GM21423 (cell line): ENCODE measurements around the gene STPG2.

Experiments
- ATAC-seq: cut with Tn5 transposase; IDR thresholded peaks from one replicate; pipeline ENCODE4 v1.9.1; 2021; ENCODE audit warnings: mild to moderate bottlenecking, moderate library complexity; ENCODE audit not compliant: unreplicated experiment

Gene STPG2

DNA sequence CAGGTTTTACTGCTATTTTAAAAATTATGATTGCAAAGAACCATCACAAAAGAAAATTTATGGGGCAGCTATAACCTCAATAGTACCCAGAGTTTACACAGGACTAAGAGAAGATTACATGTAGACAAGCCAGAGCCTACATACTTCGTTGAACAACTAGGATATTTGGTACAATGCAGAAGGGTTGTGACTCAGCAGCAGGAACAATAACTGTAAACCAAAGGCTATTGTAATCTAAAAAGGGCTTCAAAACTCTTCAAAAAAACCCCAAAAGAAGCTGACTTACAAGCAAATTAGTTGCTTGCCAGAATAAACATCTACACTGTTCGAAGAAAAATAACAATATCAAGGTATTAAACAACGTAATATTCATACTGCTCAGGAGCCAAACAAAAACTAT lies 618.0 kb downstream of the STPG2 start:
- ATAC-seq: no peak

DNA sequence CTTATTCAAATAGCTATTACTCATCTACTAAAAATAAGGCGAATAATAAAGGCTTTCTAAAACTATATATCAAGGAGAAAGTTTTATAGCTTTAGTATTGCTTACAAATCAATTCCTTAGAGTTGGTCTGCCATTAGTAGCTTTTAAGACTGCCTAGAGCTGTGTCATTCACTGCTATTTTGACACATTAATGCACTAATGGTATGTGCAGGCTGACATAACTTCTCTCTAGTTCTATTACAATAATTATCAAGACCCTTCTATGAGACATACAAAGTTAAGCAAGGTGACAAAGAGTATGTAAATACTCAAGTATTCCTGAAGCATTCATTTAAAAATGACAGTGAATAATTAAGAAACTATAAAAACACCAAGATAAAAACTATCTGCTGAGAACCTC lies 625.3 kb downstream of the STPG2 start:
- no peak for ATAC-seq

DNA sequence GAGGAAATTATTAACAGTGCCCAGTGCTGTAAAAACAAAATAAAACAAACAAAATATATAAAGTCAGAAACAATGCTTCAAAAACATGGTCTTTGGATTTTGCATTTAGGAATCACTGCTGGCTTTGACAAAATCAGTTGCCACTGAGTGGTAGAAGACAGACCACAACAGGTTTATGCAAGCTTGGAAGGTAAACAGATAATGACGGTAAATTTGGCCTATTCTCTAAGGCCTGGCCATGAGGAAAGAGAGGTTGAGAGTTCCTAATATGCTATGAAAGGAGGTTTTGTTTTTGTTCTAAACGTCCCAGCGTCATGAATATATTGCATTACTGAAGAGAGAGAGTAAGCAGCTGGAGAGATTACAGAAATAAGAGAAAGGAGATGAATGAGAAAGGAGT lies 629.4 kb downstream of the STPG2 start:
- ATAC-seq: no peak
